DMS 273 treated with DMSO at 0.1 percent for 48 hours (cell line): ENCODE measurements around the gene LRRC41.
"Not testable (repeated sequence)": the region's sequence is repeated elsewhere in the genome, so short reads cannot be mapped to it uniquely, and the experiment has no call there.

Experiments used
- DNase-seq: peaks from one replicate; lab custom pipeline; 2025; lab: John Stamatoyannopoulos, UW

The LRRC41 gene

DNA sequence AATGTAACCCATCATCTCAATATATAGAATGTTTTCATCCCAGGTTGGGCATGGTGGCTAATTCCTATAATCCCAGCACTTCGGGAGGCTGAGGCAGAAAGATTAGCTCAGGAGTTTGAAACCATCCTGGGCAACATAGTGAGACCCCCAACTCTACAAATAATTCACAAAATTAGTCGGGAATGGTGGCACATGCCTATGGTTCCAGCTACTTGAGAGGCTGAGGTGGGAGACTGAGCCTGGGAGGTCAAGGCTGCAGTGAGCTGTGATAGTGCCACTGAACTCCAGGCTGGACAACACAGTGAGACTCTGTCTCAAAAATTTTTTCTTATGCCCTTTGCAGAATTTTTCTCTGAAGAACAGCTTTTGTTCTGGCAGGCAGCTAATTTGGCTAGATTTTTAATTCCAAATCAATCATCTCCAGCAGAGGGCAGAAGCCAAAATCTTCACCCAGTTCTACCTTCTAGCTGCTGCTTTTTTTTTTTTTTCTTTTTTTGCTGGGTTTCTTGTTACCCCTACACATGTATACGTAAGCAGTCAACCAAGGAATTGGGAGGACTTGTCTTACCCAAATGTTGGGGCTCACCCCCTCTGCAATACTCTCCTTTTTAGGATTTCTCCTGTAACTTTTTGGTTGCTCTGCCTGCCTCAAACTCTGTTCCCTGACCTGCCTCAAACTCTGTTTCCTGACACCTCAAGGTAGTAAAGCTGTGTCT is 58.6 kb downstream of the LRRC41 start:
- peak; percentile 24 for DNase-seq

DNA sequence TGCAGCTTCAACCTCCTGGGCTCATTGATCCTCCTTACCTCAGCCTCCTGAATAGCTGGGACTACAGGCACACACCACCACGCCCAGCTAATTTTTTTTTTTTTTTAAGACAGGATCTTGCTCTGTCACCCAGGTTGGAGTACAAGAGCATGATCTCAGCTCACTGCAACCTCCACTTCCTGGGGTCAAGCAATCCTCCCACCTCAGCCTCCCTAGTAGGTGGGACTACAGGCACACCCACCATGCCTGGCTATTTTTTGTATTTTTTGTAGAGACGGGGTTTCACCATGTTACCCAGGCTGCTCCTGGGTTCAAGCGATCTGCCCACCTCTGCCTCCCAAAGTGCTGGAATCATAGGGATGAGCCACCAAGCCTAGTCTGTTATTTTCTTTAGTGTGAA is 59.6 kb downstream of the LRRC41 start:
- DNase-seq, result not testable (repeated sequence)

DNA sequence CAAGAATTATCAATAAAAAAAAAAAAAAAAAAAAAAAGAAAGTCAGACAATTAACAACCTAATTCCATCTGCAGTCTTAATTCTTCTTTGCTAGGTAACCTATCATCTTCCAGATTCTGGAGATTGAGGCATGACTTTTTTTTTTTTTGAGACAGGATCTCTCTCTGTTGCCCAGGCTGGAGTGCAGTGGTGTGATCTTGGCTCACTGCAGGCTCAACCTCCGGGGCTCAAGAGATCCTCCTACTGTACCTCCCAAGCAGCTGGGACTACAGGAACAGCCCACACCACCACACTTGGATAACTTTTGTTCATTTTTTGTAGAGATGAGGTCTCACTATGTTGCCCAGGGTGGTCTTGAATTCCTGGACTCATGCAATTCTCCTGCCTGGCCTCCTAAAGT is 60.5 kb downstream of the LRRC41 start:
- DNase-seq, result no peak

DNA sequence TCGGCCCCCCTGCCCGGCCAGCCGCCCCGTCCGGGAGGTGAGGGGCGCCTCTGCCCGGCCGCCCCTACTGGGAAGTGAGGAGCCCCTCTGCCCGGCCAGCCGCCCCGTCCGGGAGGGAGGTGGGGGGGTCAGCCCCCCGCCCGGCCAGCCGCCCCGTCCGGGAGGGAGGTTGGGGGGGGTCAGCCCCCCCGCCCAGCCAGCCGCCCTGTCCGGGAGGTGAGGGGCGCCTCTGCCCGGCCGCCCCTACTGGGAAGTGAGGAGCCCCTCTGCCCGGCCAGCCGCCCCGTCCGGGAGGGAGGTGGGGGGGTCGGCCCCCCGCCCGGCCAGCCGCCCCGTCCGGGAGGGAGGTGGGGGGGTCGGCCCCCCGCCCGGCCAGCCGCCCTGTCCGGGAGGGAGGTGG is 61.7 kb downstream of the LRRC41 start:
- not testable (repeated sequence) for DNase-seq

DNA sequence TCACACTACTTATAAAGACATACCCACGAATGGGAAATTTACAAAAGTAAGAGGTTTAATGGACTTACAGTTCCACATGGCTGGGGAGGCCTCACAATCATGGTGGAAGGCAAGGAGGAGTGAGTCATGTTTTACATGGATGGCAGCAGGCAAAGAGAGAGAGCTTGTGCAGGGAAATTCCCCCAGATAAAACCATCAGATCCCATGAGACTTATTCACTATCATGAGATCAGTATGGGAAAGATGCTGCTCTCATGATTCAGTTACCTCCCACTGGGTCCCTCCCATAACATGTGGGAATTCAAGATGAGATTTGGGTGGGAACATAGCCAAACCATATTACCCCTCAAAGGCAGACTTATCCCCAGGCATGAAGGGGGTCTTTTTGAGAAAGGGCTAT is 64.6 kb downstream of the LRRC41 start:
- not testable (repeated sequence) for DNase-seq

DNA sequence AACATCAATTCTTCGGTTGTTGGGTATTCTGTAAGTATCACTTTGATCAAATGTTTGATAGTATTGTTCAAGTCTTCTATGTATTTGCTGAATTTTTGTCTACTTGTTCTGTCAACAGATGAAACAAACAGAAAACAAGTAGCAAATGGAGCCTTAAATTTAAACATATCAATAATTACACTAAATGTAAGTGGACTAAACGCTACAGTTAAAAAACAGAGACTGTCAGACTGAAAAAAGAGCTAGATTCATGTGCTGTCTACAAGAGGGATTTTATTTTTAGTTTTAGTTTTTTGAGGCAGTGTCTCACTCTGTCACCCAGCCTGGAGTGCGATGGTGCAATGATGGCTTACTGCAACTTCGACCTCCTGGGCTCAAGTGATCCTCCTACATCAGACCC is 66.5 kb downstream of the LRRC41 start:
- no peak for DNase-seq

DNA sequence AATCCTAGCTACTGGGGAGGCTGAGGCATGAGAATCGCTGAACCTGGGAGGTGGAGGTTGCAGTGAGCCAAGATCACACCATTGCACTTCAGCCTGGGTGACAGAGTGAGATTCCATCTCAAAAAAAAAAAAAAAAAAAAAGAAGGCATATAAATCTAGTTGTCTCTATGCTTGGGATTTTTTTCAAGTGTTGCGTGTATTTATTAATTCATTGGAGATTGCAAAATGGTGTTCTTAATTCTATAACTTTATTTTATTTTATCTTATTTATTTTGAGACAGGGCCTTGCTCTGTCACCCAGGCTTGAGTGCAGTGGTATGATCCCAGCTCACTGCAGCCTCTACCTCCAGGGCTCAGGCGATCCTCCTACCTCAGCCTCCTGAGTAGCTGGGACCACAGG is 72.2 kb downstream of the LRRC41 start:
- not testable (repeated sequence) for DNase-seq
